ENCODE measurements around the gene EXOC6B.

Gene EXOC6B

DNA sequence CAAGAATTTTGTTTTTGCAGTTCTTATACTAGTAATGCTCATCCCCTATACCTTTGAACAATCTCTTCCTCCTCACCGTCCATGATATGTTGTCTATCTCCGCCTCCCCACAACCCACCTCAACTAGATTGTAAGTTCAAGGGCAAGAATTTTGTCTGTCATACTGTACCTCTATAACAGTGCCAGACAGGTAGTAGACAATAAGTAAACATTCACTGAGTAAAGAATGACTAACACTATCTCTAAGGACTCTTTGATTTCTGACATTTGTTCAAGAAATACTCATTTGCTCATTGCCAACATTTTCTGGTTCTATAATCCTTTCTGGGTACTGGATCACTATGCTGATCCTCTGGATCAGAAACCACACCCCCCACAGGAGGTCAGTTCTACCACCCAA is 82.4 kb downstream of the EXOC6B start:
- ATAC-seq = no peak
- TF ChIP-seq ARNTL (CRISPR knock-in tag; IDR thresholded peaks at IDR 0.05; ENCODE audit: borderline replicate concordance, low read depth) = no peak
- TF ChIP-seq CSRNP3 (CRISPR knock-in tag; IDR thresholded peaks at IDR 0.05) = no peak
- TF ChIP-seq TOX (CRISPR knock-in tag; IDR thresholded peaks at IDR 0.05; ENCODE audit: borderline replicate concordance) = no peak
- TF ChIP-seq, protein P1, sequence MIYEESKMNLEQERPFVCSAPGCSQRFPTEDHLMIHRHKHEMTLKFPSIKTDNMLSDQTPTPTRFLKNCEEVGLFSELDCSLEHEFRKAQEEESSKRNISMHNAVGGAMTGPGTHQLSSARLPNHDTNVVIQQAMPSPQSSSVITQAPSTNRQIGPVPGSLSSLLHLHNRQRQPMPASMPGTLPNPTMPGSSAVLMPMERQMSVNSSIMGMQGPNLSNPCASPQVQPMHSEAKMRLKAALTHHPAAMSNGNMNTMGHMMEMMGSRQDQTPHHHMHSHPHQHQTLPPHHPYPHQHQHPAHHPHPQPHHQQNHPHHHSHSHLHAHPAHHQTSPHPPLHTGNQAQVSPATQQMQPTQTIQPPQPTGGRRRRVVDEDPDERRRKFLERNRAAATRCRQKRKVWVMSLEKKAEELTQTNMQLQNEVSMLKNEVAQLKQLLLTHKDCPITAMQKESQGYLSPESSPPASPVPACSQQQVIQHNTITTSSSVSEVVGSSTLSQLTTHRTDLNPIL (CRISPR knock-in tag; IDR thresholded peaks at IDR 0.05; ENCODE audit: low read depth) = no peak
- no peak for TF ChIP-seq ZNF8 (CRISPR knock-in tag; IDR thresholded peaks at IDR 0.05)
- TF ChIP-seq OSR1 (CRISPR knock-in tag; IDR thresholded peaks at IDR 0.05) = no peak
- no peak for TF ChIP-seq BACH2 (CRISPR knock-in tag; IDR thresholded peaks at IDR 0.05; ENCODE audit: borderline replicate concordance)
- TF ChIP-seq ZFP30 (CRISPR knock-in tag; IDR thresholded peaks at IDR 0.05) = no peak
- TF ChIP-seq ZNF565 (CRISPR knock-in tag; conservative IDR thresholded peaks at IDR 0.05; ENCODE audit: low read depth) = no peak
- no peak for TF ChIP-seq GLIS3 (CRISPR knock-in tag; IDR thresholded peaks at IDR 0.05)
- TF ChIP-seq RARB (CRISPR knock-in tag; IDR thresholded peaks at IDR 0.05) = no peak
- TF ChIP-seq ESRRG (CRISPR knock-in tag; IDR thresholded peaks at IDR 0.05) = no peak
- no peak for TF ChIP-seq TCF4 (CRISPR knock-in tag; IDR thresholded peaks at IDR 0.05; ENCODE audit: borderline replicate concordance)
- TF ChIP-seq, protein P2, sequence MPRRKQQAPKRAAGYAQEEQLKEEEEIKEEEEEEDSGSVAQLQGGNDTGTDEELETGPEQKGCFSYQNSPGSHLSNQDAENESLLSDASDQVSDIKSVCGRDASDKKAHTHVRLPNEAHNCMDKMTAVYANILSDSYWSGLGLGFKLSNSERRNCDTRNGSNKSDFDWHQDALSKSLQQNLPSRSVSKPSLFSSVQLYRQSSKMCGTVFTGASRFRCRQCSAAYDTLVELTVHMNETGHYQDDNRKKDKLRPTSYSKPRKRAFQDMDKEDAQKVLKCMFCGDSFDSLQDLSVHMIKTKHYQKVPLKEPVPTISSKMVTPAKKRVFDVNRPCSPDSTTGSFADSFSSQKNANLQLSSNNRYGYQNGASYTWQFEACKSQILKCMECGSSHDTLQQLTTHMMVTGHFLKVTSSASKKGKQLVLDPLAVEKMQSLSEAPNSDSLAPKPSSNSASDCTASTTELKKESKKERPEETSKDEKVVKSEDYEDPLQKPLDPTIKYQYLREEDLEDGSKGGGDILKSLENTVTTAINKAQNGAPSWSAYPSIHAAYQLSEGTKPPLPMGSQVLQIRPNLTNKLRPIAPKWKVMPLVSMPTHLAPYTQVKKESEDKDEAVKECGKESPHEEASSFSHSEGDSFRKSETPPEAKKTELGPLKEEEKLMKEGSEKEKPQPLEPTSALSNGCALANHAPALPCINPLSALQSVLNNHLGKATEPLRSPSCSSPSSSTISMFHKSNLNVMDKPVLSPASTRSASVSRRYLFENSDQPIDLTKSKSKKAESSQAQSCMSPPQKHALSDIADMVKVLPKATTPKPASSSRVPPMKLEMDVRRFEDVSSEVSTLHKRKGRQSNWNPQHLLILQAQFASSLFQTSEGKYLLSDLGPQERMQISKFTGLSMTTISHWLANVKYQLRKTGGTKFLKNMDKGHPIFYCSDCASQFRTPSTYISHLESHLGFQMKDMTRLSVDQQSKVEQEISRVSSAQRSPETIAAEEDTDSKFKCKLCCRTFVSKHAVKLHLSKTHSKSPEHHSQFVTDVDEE (CRISPR knock-in tag; IDR thresholded peaks at IDR 0.05) = no peak

GRCh38 chr2:72738096-72738495 is 87.7 kb downstream of the EXOC6B start:
- ATAC-seq = no peak
- TF ChIP-seq ZC3H10 (CRISPR knock-in tag; IDR thresholded peaks at IDR 0.05) (no peak), GLIS3 (CRISPR knock-in tag; IDR thresholded peaks at IDR 0.05) (no peak), ZNF70 (CRISPR knock-in tag; IDR thresholded peaks at IDR 0.05) (no peak), CSDC2 (CRISPR knock-in tag; IDR thresholded peaks at IDR 0.05) (no peak), ARNTL (CRISPR knock-in tag; IDR thresholded peaks at IDR 0.05; ENCODE audit: borderline replicate concordance, low read depth) (no peak), ZFP3 (CRISPR knock-in tag; IDR thresholded peaks at IDR 0.05) (no peak), SNAI2 (CRISPR knock-in tag; IDR thresholded peaks at IDR 0.05) (no peak), BACH2 (CRISPR knock-in tag; IDR thresholded peaks at IDR 0.05; ENCODE audit: borderline replicate concordance) (no peak), ZNF8 (CRISPR knock-in tag; IDR thresholded peaks at IDR 0.05) (no peak), TOX (CRISPR knock-in tag; IDR thresholded peaks at IDR 0.05; ENCODE audit: borderline replicate concordance) (no peak)
- TF ChIP-seq, protein P2 (CRISPR knock-in tag; IDR thresholded peaks at IDR 0.05) = no peak
- TF ChIP-seq, protein P3, sequence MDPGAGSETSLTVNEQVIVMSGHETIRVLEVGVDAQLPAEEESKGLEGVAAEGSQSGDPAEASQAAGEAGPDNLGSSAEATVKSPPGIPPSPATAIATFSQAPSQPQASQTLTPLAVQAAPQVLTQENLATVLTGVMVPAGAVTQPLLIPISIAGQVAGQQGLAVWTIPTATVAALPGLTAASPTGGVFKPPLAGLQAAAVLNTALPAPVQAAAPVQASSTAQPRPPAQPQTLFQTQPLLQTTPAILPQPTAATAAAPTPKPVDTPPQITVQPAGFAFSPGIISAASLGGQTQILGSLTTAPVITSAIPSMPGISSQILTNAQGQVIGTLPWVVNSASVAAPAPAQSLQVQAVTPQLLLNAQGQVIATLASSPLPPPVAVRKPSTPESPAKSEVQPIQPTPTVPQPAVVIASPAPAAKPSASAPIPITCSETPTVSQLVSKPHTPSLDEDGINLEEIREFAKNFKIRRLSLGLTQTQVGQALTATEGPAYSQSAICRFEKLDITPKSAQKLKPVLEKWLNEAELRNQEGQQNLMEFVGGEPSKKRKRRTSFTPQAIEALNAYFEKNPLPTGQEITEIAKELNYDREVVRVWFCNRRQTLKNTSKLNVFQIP (CRISPR knock-in tag; IDR thresholded peaks at IDR 0.05; ENCODE audit: borderline replicate concordance, low read depth) = no peak

DNA sequence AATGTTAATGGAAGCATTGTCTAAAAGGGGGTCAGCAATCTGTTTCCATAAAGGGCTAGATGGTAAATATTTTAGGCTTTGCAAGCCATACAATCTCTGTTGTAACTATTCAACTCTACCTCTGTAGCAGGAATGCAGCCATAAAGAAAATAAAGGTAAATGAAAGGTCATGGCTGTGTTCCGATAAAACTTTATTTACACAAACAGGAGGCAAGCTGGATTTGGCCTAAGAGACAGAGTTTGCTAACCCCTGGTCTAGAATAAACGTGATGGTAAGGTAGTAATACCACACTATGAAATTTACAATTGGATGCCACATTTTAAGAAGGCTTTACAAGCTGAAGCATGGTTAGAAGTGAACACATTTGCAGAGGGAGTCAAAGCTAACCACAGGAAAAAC is 91.4 kb downstream of the EXOC6B start:
- TF ChIP-seq, protein P4, sequence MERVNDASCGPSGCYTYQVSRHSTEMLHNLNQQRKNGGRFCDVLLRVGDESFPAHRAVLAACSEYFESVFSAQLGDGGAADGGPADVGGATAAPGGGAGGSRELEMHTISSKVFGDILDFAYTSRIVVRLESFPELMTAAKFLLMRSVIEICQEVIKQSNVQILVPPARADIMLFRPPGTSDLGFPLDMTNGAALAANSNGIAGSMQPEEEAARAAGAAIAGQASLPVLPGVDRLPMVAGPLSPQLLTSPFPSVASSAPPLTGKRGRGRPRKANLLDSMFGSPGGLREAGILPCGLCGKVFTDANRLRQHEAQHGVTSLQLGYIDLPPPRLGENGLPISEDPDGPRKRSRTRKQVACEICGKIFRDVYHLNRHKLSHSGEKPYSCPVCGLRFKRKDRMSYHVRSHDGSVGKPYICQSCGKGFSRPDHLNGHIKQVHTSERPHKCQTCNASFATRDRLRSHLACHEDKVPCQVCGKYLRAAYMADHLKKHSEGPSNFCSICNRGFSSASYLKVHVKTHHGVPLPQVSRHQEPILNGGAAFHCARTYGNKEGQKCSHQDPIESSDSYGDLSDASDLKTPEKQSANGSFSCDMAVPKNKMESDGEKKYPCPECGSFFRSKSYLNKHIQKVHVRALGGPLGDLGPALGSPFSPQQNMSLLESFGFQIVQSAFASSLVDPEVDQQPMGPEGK (CRISPR knock-in tag; IDR thresholded peaks at IDR 0.05; ENCODE audit: borderline replicate concordance) = no peak
- no peak for TF ChIP-seq GLIS3 (CRISPR knock-in tag; IDR thresholded peaks at IDR 0.05)
- no peak for TF ChIP-seq CSDC2 (CRISPR knock-in tag; IDR thresholded peaks at IDR 0.05)
- TF ChIP-seq ARNTL (CRISPR knock-in tag; IDR thresholded peaks at IDR 0.05; ENCODE audit: borderline replicate concordance, low read depth) = no peak
- no peak for TF ChIP-seq ZFP30 (CRISPR knock-in tag; IDR thresholded peaks at IDR 0.05)
- no peak for TF ChIP-seq RARB (CRISPR knock-in tag; IDR thresholded peaks at IDR 0.05)
- no peak for TF ChIP-seq ZFP3 (CRISPR knock-in tag; IDR thresholded peaks at IDR 0.05)
- TF ChIP-seq ESRRG (CRISPR knock-in tag; IDR thresholded peaks at IDR 0.05) = no peak
- no peak for TF ChIP-seq ISL1 (CRISPR knock-in tag; IDR thresholded peaks at IDR 0.05)
- TF ChIP-seq TOX (CRISPR knock-in tag; IDR thresholded peaks at IDR 0.05; ENCODE audit: borderline replicate concordance) = no peak
- ATAC-seq = no peak

All from SK-N-SH treated with all-trans-retinoic acid at 6 μM for 48 hours (cell line).